Vagina (tissue), 2 donors: ENCODE results near the gene L3MBTL4. TPM values are rescaled to one million over a fixed set of nuclear protein-coding genes. Genes with fewer than 3 reads are reported as not detected.

ENCODE experiments used
- DNase-seq, 2 donors: peaks; one replicate each; pipeline ENCODE4 v3.0.0-alpha.2; 2017; ENCODE audit errors: extremely low spot score in 2 of 2
- H3K27ac ChIP-seq: fragments of 200-600 bp; sonication (generic); one replicate; pipeline ENCODE4 v1.5.1; 2019
- H3K27me3 ChIP-seq: fragments of 200-600 bp; sonication (generic); one replicate; pipeline ENCODE4 v1.5.1; 2019
- H3K36me3 ChIP-seq, 2 donors: fragments of 200-600 bp; sonication (generic); one replicate each; pipeline ENCODE4 v1.5.1; 2017 to 2019
- H3K4me1 ChIP-seq: fragments of 200-600 bp; sonication (generic); one replicate; pipeline ENCODE4 v1.5.1; 2019
- H3K4me3 ChIP-seq, 2 donors: fragments of 200-600 bp; sonication (generic); 1 replicate in 1 of 2; 2 replicates in 1 of 2; pipeline ENCODE4 v1.5.1; 2016 to 2019
- H3K9me3 ChIP-seq: fragments of 200-600 bp; sonication (generic); one replicate; pipeline ENCODE4 v1.5.1; 2019
- POLR2A ChIP-seq, 2 donors: fragments of 450-650 bp; IDR thresholded peaks; one replicate each; pipeline ENCODE4 v1.6.1; 2017; ENCODE audit warnings: antibody characterized with exemption in 2 of 2, mild to moderate bottlenecking in 2 of 2, moderate library complexity in 2 of 2
- POLR2AphosphoS5 ChIP-seq, 2 donors: sonication (generic); formaldehyde crosslinking; IDR thresholded peaks; one replicate each; pipeline ENCODE4 v1.9.0; 2017; ENCODE audit warnings: antibody characterized with exemption in 2 of 2, mild to moderate bottlenecking in 2 of 2, low read depth in 1 of 2; ENCODE audit not compliant: insufficient read depth in 1 of 2
- intact Hi-C: fragments of 100-400 bp; cut with DNase I; formaldehyde crosslinking; loops from one replicate; pipeline ENCODE4 v1.15.1; 2023
- total RNA-seq: library from RNA; depleted of rRNA; stranded (reverse); fragments of >200 nt; gene quantifications from one replicate; pipeline ENCODE4 v1.2.3, GENCODE V29; 2016
- TF ChIP-seq, protein P1 (sequence below), 3 experiments: fragments of 450-650 bp in 2 of 3; fragments of 200-600 bp in 1 of 3; sonication (generic) in 1 of 3; IDR thresholded peaks; one replicate each; pipeline ENCODE4 v1.5.1; 2017 to 2019; ENCODE audit warnings: antibody characterized with exemption in 3 of 3, mild to moderate bottlenecking in 2 of 3, moderate library complexity in 2 of 3

L3MBTL4 gene
- total RNA-seq, 1 donor from 2014 or later = 9.6 TPM

DNA sequence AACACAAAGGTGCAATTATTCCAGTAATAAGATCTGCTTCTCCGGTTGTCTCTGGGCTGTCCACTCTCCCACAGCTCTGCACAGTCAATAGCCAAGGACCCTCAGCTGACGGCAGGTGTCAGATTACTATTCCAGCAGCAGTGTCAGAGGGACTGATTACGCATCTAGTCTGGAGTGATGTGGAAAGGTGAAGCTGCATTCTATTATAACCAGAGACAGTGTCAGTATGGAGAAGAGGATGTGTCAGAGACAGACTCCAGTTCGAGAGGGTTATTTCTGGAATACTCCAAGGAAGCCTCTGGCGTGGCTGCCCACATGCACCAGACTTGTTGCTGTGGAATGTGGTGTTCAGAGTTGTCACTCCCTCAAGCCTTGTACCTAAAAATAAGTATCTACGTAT is 355.8 kb downstream of the L3MBTL4 start:
- Histone ChIP-seq H3K4me3 (no peak overlapping the region), H3K27me3 (no peaks in the 10 kb centered on the region), H3K4me1 (no peaks in the 10 kb centered on the region), H3K9me3 (no peaks in the 10 kb centered on the region), H3K36me3 (no peaks in the 10 kb centered on the region), H3K27ac (no peak overlapping the region)
- DNase-seq = no peak
- TF ChIP-seq POLR2AphosphoS5 (IDR thresholded peaks at IDR 0.05; ENCODE audit: insufficient read depth in 1 of 2, low read depth in 1 of 2) (no peak), POLR2A (IDR thresholded peaks at IDR 0.05) (no peak)
- TF ChIP-seq, protein P1, sequence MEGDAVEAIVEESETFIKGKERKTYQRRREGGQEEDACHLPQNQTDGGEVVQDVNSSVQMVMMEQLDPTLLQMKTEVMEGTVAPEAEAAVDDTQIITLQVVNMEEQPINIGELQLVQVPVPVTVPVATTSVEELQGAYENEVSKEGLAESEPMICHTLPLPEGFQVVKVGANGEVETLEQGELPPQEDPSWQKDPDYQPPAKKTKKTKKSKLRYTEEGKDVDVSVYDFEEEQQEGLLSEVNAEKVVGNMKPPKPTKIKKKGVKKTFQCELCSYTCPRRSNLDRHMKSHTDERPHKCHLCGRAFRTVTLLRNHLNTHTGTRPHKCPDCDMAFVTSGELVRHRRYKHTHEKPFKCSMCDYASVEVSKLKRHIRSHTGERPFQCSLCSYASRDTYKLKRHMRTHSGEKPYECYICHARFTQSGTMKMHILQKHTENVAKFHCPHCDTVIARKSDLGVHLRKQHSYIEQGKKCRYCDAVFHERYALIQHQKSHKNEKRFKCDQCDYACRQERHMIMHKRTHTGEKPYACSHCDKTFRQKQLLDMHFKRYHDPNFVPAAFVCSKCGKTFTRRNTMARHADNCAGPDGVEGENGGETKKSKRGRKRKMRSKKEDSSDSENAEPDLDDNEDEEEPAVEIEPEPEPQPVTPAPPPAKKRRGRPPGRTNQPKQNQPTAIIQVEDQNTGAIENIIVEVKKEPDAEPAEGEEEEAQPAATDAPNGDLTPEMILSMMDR (IDR thresholded peaks at IDR 0.05) = no peak
- intact Hi-C loops = no loop called here

DNA sequence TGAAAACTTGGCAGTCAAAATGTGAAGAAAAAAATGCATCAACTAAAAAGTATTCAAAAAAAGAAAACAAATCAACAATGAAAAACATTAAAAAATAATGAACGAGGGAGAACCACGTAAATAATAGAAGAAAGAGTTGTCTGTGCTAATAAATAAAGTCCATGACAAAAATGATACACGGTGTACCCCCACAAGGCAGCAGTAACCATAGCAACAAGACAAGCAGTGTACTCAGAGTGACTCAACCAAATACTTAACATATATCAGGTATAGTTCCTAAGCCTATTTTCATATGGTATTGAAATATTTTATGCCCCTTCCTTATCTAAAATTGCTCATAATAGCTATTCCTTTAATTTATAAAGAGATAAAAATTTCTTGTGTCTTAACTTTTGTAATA is 357.1 kb downstream of the L3MBTL4 start:
- Histone ChIP-seq H3K27ac (no peak overlapping the region), H3K4me1 (no peaks in the 10 kb centered on the region), H3K27me3 (no peaks in the 10 kb centered on the region), H3K4me3 (no peak overlapping the region), H3K9me3 (no peaks in the 10 kb centered on the region), H3K36me3 (no peaks in the 10 kb centered on the region)
- DNase-seq = no peak
- intact Hi-C loops = no loop called here
- TF ChIP-seq POLR2A (IDR thresholded peaks at IDR 0.05) (no peak), POLR2AphosphoS5 (IDR thresholded peaks at IDR 0.05; ENCODE audit: insufficient read depth in 1 of 2, low read depth in 1 of 2) (no peak)
- TF ChIP-seq, protein P1 (IDR thresholded peaks at IDR 0.05) = no peak

GRCh38 chr18:6056171-6056910 is 358.4 kb downstream of the L3MBTL4 start:
- no peak overlapping the region for H3K27ac ChIP-seq
- no peaks in the 10 kb centered on the region for H3K27me3 ChIP-seq
- intact Hi-C loops = no loop called here
- no peaks in the 10 kb centered on the region for H3K4me1 ChIP-seq
- DNase-seq = no peak
- TF ChIP-seq POLR2A (IDR thresholded peaks at IDR 0.05) (no peak), POLR2AphosphoS5 (IDR thresholded peaks at IDR 0.05; ENCODE audit: insufficient read depth in 1 of 2, low read depth in 1 of 2) (no peak)
- TF ChIP-seq, protein P1 (IDR thresholded peaks at IDR 0.05) = no peak
- H3K9me3 ChIP-seq = no peaks in the 10 kb centered on the region
- H3K36me3 ChIP-seq = no peaks in the 10 kb centered on the region
- no peak overlapping the region for H3K4me3 ChIP-seq

DNA sequence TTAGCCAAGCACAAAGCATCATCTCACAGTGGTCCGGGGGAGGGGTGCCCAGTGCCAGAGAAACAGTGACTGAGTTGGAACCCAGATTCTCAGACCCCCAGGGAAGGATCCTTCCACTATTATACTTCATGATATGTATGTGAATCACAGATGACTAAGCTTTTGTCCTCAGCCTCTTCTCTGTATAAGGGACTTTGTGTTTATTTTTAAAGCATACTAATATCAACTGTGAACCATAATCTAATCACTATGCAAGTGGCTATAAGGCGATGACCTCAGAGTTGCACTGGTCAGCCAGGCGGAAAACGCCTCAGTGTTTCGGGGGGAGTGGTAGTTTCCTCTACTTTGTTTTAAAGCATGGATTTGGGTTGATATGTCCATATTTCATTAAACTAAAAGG is 359.0 kb downstream of the L3MBTL4 start:
- no peak overlapping the region for H3K27ac ChIP-seq
- TF ChIP-seq POLR2A (IDR thresholded peaks at IDR 0.05) = no peak
- TF ChIP-seq, protein P1 (IDR thresholded peaks at IDR 0.05) = no peak
- no peak for TF ChIP-seq POLR2AphosphoS5 (IDR thresholded peaks at IDR 0.05; ENCODE audit: insufficient read depth in 1 of 2, low read depth in 1 of 2)
- no peaks in the 10 kb centered on the region for H3K9me3 ChIP-seq

GRCh38 chr18:6054256-6054842 is 360.4 kb downstream of the L3MBTL4 start:
- no peak overlapping the region for H3K4me3 ChIP-seq
- H3K27me3 ChIP-seq = no peaks in the 10 kb centered on the region
- TF ChIP-seq POLR2A (IDR thresholded peaks at IDR 0.05) (no peak), POLR2AphosphoS5 (IDR thresholded peaks at IDR 0.05; ENCODE audit: insufficient read depth in 1 of 2, low read depth in 1 of 2) (no peak)
- TF ChIP-seq, protein P1 (IDR thresholded peaks at IDR 0.05) = no peak
- no peak for DNase-seq
- H3K27ac ChIP-seq = no peak overlapping the region
- intact Hi-C loops = no loop called here
- H3K4me1 ChIP-seq = no peaks in the 10 kb centered on the region
- H3K9me3 ChIP-seq = no peaks in the 10 kb centered on the region
- H3K36me3 ChIP-seq = no peaks in the 10 kb centered on the region

More for the DNA sequence above, 359.0 kb downstream of the L3MBTL4 start:
- no peaks in the 10 kb centered on the region for H3K36me3 ChIP-seq
- H3K4me1 ChIP-seq = no peaks in the 10 kb centered on the region
- H3K27me3 ChIP-seq = no peaks in the 10 kb centered on the region
- intact Hi-C loops = no loop called here
- DNase-seq = no peak
- H3K4me3 ChIP-seq = no peak overlapping the region
